ENCODE data around the gene NNAT.

NNAT gene

DNA sequence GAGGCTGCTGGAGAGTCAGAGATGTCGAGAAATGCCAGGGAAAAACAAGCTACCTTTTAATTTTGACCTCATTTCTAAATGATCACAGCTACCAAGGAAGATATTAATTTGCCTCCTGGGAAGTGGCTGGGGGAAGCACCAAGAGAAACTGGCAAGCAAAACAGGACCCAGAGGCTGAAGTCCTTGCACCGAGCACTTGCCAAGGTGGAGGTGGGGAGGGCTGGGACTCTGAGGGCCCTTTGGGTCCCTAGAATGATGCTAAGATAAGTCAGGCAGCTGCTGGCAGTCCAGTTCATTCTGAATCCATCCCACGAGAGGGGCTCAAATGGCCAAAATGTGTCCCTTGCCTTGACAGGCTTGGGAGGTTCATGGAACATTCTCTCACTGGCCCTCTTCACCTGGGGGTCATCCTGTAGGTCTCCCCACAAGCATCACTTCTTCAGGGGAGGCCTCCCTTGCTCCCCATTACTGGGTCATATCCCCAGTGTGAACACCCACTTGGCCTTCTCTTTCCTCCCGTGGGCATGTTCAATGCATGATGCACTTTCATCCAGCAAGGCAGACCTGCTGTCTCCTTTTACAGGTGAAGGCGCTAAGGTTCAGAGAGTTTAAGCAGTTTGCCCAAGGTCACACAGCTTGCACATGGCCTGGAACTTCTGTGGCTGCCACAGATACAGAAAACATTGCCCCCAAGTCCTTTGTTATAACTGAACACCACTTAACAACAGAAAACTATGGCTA is 45.7 kb downstream of the NNAT start:
- no peak for DNase-seq (ENCODE audit: low spot score)

DNA sequence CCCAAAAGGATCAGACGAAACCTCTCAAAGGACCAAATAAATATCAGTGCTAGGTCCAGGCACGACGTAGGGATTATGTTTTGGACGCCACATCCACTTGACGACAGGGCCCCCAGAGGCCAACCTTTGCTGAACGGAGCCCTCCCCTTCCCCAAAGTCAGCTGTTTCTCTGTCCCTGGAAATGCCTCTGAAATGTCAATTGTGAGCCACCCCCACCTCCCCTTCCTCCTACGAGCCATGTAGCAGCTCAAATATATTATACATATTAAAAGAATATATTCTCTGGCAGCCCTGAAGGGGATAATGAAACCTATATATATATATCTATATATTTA is 46.2 kb downstream of the NNAT start:
- no peak for DNase-seq (ENCODE audit: low spot score)

DNA sequence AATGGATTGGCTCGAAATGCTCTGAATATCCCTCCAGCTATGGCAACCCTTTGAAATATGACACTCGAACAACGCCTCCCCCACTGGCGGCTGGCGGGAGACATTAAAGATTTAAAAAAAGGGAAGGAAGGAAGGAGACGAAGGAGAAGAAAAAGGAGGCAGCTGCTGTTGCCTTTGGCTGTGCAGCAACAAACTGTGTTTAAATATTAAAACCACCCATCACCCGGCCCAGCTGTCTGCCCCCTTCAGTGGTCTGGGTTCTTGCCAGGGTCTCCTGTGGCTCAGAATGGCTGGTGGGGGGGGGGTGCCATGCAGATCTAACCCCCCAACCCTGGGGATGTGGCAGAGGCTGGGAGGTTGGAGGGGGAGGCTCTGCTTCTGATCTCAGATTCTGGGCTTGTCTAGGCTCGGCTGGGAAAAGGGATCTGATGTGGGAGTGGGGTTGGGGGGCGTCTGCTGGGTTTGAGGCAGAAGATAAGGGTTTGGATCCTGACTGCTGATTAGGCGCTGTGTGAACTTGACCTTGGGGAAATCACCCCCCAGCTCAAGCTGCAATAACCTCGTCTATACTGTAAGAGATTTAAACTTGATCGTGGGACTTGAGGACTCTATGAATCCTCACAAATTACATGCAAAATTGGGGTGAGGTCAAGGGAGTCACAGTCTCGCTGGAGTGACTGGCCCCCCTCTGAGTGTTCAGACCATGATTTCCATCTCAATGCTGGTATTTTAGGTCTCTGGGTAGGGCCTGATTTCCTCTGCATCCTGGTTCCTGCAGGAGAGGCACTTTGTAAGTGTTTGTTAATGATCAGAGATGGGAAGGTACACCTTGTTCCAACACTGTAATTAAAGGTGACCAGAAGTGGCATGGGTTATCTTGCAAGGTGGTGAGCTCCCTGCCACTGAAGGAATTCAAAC is 46.9 kb downstream of the NNAT start:
- DNase-seq (ENCODE audit: low spot score): no peak

DNA sequence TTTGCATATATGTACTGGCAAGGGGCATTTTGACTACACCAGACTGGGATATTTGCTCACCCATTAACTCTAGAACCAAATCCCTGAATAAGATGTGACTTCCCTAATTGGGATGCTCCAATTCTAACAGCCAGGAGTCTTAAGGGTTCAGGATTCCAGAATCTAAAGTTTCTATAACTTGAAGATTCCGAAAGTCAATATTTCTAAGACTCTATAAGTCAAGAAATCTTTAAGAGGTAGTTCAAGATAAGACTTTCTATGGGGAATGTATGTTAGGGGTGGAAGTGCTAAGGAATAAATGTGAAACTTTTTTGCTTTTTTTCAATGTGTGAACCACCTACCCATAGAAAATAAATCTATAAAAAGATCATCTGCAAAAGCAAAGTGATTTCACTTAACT is 49.4 kb downstream of the NNAT start:
- DNase-seq (ENCODE audit: low spot score): no peak

DNA sequence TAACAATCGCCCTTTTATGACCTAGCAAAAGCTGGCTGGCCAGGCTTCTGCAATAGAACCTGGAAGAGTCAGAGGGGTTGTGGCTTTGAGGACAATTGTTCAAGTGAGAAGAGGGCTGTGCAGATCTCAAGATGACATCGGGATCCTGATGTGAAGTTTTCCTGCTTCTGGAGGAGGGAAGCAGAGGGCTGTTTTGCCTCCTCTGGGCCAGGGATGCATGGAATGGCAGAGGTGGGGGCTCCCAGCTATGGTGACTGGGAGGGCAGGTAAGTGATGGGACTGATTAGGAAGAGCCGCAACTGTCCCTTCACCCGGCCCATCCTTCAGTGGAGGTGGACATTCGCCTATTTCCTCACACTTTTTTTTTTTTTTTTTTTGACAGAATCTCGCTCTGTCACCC is 50.0 kb downstream of the NNAT start:
- no peak for DNase-seq (ENCODE audit: low spot score)
